CMK (cell line): ENCODE data around the gene SULT2B1.
A peak's percentile ranks its signal among the peaks of the same experiment; 100 is the strongest.
"Not testable (repeated sequence)": the region's sequence is repeated elsewhere in the genome, so short reads cannot be mapped to it uniquely, and the experiment has no call there.

Source experiments
- DNase-seq: peaks from one replicate; pipeline ENCODE4 v3.0.0-alpha.2; 2010; ENCODE audit warnings: low read depth

Gene SULT2B1

DNA sequence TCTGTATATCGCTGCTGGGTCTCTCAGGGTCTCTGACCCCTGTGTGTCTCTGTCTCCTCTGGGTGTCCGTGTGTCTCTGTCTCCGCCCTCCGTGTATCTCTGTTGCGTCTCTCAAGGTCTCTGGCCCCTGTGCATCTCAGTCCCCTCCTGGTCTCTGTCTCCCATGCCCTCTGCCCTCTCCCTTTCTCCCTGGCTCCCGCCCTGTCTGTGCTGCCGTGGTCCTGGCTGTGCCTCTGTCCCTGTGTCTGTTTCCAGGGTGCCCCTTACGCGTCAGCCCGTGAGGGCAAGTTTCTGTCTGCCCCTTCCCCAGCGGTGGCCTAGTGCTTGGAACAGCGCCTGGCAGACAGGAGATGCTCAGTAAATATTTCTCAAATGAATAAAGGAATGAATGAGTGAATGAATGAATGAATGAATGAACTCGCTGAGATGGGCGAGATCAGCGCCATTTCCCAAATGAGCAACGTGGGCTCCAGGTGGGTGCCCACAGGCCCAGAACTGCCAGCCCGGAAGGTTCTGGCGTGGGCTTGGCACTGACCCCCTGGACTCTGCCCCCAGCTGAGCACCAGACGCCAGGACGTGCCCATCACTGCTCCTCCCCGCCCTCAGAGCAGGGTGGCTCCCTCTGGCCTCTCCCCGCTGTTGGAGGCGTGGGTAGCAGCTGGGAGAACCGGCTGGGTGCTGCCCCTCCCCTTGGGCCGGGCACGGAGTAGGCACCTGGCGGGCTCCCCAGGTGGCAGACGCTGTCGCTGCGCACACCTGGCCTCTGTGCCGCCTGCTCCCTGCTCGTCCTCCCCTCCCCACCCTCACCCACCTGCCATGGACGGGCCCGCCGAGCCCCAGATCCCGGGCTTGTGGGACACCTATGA is at the start of gene SULT2B1:
SULT2B1 (plus strand) TSS at position 736 of the 866 bp plus-strand sequence; CDS start at position 817, 81 bp downstream.
- DNase-seq: no peak

GRCh38 chr19:48502350-48503018 is 49.5 kb upstream of the SULT2B1 start:
- no peak for DNase-seq

- no peak for DNase-seq
Observed at GRCh38 chr19:48506138-48506733, 45.7 kb upstream of the SULT2B1 start.

- no peak for DNase-seq
Observed at GRCh38 chr19:48507911-48508439, 44.0 kb upstream of the SULT2B1 start.

DNA sequence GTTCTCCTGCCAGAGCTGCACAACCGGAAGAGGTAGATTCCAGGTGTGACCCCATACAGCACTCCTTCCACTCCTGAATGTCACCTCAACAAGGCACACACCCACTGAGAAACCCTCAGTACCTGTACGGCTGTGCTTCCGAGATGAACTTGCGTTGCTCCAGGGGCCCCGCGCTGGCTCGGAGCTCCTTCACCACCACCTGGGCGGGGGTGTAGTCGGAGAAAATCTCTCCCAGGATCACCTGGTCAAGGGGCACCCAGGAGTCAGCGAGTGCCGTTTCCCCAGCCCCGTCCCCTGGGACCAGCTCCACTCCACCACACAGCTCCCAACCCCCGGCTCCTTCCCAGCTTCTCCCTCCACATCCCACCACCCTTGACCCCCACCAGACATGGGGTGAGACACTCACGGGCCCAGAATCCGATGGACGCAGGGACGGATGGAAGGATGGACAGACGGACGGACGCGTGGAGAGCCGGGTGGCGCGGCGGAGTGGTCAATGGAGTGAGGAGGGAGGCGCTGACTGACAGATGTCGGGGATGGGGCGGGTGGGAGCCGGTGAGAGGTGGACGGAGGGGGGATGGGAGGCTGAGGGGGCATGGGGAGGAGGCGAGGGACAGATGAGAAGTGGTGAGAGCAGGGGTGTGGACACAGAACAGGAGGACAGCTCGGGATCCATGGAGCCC is 43.1 kb upstream of the SULT2B1 start:
- no peak for DNase-seq

DNA sequence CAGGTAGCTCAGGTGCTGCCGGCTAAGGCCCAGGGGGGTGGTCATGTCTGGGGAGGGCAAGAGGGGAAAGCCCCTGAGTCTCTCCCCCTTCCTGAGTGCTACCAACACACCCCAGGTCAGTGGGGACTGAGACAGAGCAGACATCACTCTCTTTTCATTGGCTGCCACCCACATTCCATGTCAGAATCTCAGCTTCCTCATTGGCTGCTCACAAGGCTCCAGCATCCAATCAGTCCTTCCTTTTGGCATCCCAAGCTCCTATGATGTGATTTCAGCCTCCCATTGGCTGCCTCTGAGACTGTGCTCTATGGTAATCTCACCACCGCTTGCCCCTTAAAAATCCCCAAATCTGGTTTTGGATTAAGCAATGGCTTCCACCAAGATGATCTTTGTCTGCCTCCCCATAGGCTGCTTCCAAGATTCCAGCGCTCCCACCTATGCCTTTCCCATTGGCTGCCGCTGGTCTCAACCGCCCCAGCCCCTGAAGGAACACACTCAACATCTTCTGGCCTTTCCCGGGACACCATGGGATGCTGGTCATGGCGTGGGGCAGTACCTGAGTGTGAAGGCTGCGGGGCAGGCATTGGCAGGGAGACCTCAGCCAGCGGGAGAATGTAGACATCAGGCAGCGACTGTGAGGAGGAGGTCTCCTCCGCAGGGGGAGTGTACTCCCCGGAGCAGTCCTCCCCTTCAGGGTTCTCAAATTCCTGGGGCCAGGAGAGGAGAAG is 42.3 kb upstream of the SULT2B1 start:
- no peak for DNase-seq

DNA sequence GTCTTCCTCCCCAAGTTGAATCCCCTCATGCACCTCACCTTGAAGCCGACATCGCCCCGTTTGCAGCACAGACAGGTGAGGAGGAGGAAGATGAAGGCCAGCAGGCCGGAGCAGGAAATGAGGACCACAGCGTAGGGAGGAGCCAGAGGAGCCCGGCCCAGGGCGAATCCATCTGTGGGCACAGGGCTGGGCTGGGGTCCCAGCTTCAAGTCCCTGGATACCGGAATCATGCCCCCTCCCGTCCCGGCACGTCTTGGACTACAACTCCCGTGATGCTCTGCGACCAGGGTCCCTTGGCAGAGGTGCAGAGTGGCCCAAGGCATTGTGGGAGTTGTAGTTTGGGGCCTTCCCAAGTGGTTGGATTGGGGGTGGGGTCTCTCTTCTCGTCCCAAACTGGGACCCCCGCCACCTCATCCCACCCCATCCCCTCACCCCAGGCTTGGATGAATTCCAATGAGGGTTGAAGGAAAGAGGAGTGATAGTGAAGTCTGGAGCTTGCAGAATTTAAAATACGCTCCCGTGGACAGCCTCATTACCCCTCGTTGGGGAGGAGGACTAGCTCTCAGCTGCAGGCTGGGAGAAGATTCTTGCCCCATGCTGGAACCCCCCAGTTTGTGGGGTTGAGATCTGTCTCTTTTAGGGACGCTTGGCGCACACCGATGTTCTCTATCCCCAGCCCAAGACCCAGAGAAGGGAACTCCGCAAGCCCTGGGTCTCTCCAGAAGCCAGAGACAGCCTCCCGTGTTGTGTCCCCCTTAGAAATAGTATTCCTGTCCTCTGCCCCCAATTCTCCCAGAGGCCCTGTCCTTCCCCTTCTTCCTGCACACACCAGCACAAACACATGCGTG is 41.3 kb upstream of the SULT2B1 start:
- DNase-seq: no peak

DNA sequence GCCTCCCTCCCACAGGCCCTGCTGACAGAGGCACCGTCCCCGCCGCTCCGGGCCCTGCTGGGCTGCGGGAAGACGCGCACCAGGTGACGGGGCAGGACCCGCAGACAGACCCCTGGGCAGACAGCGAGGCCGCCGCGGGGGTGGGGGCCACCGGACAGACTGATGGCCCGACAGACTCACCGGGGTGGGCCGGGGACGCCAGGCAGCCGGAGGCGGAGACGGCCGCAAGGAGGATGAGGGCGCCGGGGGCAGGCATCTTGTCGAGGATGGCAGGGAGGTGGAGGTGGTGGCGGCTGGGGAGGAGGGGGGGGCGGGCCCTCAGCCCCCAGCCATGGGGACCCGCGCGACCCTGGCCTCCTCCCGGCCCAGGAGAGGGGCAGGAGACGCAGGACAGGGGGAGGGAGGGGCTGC is 40.6 kb upstream of the SULT2B1 start:
- DNase-seq: no peak

GRCh38 chr19:48511800-48512503 is 40.0 kb upstream of the SULT2B1 start, which contains the start of gene LMTK3:
LMTK3 (minus strand) TSS chr19:48511835; CDS start chr19:48511576, 259 bp downstream.
- no peak for DNase-seq

DNA sequence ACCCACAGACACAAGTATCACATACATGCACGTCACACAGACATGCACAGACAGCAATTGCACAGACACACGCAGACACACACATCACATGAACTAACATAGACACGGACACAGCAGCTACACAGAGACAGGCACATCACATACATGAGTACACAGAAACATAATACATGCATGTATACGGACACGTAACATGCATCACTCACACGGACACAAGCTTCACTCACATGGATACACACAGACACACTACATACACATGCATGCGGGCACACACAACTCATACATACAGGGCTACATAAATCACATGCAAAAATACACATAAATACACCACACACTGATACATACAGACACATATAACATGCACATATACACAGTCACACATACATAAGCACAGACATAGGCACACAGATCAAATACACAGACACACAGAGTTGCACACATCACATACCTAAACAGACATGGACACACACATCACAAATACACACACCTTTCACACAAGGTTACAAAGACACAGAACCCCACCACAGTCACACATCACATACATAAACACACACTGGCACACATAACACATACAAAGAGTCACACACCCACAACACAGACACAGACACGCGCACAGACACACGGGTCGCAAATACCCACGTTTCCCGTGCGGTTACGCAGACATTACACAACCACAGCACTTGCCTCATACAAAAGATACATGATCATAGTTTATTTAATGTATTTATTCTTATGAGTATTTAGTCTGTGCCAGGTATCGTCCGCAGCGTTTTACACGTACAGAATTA is 39.3 kb upstream of the SULT2B1 start:
- no peak for DNase-seq

- DNase-seq: peak; percentile 66
Observed at GRCh38 chr19:48513289-48514122, 38.5 kb upstream of the SULT2B1 start.

DNA sequence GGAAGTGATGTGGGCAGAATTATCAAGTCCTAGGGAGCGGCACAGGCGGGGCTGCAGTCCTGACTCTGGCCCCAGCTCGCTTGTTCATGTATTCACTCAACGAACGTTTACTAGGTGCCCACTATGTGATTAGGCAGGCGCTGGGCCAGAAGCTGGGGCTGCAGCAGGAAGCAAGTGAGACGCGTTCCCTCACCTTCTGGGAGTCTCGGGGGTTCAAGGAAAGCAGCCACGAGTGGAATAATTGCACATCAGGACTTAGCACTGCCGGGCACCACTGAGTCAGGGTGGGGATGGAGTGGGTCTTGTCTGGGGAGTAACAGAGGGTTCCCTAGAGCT is 37.9 kb upstream of the SULT2B1 start:
- DNase-seq: no peak

DNA sequence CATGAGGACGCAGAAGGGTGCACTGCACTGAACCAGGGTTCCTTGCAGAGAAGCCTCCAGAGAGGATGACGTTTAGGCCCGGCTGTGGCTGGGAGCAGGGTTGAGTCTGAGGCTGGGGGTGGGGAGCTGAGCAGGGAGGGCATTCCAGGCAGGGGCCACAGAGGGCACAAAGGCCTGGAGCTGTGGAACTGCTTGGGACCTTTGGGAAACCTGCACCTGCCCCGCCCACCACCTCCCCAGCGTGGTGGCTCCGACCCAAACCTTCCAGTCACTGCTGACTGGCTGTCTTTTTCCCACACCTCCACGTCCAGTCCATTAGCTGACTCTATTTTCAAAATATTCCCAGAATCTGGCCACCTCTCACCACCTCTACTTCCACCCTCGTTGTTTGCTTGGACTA is 35.4 kb upstream of the SULT2B1 start:
- DNase-seq: no peak

GRCh38 chr19:48518207-48518606 is 33.8 kb upstream of the SULT2B1 start:
- no peak for DNase-seq

DNA sequence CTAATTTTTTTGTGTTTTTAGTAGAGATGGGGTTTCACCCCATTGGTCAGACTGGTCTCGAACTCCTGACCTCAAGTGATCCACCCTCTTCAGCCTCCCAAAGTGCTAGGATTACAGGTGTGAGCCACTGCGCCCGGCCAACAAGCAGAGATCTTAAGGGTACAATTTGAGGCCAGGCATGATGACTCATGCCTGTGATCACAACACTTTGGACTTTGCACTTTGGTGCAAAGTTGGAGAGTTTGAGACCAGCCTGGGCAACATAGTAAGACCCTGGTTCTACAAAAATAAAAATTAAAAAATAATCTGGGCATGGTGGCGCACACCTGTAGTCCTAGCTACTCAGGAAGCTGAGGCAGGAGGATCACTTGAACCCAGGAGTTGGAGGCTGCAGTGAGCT is 32.5 kb upstream of the SULT2B1 start:
- DNase-seq: not testable (repeated sequence)

- no peak for DNase-seq
Observed at GRCh38 chr19:48520134-48520533, 31.8 kb upstream of the SULT2B1 start.

DNA sequence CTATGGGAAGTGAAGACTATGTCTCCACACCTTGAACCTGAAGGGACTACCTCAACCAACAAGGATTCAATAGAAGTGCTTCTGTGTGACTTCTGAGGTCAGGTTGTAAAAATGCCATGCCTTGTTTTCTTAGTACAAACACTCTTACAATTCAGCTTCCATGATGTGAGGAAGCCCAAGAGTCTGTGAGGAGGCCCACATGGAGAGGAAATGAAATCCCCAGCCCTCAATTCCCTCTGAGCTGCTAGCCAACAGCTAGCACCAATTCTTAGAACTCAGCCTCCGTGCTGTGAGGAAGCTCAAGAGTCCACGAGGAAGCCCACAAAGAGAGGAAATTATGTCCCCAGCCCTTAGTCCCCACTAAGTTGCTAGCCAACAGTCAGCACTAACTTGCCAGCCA is 27.8 kb upstream of the SULT2B1 start:
- DNase-seq: no peak

GRCh38 chr19:48524732-48525131 is 27.2 kb upstream of the SULT2B1 start:
- no peak for DNase-seq
